HG03095 (cell line): Measurements from ENCODE around the gene PPBP.

Source experiments
- ATAC-seq: cut with Tn5 transposase; IDR thresholded peaks from one replicate; pipeline ENCODE4 v1.9.1; 2021; ENCODE audit warnings: moderate library complexity; ENCODE audit not compliant: unreplicated experiment

PPBP gene

DNA sequence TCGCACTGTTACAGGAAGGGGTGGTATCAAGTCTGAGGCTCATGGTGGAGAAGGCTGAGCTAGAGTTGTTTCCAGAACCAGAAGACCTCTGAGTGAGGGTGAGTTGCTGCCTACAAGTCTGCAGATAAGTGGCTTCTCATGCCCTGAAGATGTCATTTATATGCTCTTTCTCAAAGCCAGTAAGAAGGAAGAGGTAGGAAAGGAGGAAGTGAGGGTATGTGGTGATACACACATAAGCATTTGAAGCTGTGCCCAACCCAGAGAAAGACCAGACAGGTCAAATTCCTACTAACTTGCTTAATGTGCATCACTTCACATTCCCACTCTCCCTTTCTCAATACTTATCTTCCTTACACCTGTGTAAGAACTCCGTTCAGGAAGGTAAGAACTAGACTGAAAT, at the start of gene PPBP:
Gene PPBP, minus strand, starts transcription at position 130 of the 400 bp plus-strand sequence. Its CDS starts 87 bp downstream, at position 43.
- no peak for ATAC-seq

GRCh38 chr4:74037076-74037955, 49.3 kb upstream of the PPBP start:
- no peak for ATAC-seq

- no peak for ATAC-seq
Measured at GRCh38 chr4:74033739-74034138, 45.7 kb upstream of the PPBP start.

DNA sequence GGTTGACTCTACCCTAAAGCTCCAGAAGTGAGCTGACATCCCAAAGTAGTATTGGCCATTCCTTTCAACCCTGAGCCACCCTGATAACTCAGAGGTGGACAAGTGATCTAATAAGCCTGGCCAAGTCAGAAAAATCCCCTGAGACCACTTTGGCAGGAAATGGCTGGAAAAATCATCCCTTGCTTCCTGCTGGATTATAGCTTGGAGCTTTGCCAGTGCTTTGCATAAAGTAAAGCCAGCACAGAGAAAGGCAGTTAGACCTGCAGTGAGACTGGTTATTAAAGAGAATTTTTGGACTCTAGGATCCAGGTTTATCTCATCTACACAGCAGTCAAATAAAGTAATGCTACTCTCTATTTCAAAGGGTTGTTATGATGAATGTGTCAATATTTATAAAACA, 44.1 kb upstream of the PPBP start:
- no peak for ATAC-seq

DNA sequence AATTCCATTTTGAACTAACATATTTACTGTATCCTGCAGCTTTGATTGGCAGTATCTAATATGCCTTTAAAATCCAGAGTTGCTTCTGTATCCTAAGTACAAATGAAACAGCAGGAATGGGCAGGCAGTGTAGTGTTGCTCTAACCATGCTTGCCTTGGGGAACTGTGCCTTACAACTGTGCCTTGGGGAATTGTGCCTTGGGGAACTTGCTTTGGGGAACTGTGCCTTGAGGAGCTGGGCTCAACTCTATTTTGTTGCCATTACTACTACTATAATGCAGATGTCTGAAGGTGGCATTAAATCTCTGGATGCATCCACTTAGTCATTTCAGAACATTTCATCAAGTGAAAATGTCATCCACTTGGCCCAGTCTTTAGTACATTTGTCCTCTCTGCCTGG, 43.6 kb upstream of the PPBP start:
- ATAC-seq = no peak

GRCh38 chr4:74030285-74030684, 42.3 kb upstream of the PPBP start:
- ATAC-seq = no peak

- ATAC-seq = no peak
Measured at GRCh38 chr4:74028504-74028903, 40.5 kb upstream of the PPBP start.

DNA sequence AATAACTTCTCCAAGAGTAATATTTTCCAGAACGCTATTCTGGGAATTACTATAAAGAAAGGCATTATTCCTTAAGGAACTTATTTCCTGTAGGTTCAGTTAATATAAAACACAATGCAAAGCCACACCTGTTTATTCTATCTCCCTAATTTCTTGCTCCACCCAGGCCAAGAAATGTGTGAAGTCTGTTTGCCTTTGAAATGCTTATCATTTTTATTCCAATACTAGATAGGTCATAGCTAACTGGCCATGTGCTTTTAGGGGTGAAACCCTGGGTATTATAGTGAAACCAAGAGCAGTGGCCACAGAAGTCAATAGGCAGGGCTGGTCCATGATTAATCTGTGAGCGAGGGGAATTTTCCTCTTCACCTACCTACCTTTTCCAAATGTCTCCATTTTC, 35.7 kb upstream of the PPBP start:
- ATAC-seq = no peak

- no peak for ATAC-seq
Measured at GRCh38 chr4:74021601-74022000, 33.6 kb upstream of the PPBP start.

DNA sequence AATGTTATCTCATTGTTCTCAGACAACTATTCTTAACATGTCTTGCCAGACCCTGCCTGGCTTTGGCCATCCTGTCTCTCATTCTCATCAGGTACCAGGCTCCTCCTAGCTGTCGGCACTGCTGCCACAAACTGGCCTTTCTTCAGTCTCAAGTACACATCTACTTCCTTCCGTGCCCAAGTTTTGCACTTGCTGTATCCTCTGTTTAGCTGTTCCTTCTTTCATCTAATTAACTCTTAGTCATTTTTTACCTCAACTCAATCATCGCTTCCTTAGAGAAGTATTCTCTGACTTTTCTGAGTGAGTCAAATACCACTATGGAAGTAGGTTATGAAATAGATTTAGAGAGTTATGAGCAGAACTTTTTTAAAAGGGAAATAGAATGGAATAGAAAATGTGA, 30.8 kb upstream of the PPBP start:
- ATAC-seq = no peak

GRCh38 chr4:74018116-74018515, 30.1 kb upstream of the PPBP start:
- no peak for ATAC-seq

DNA sequence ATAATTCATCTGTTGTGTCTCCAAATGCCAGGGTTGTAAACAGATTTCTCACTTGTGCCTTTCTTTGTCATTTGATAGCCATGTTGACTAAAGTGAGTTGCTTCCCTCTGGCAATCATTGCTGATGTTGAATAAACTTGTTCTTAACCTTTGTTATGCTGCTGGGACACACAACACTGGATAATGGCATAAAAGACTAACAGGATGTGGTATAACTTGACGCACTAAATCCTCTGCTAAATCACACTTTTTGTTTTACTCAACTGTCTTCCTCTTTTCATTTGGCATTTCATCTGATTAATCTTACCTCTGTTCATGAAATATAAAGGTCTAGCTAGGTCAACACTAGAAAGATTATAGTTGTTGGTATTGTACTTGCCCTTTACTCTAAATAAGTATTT, 28.1 kb upstream of the PPBP start:
- no peak for ATAC-seq

- ATAC-seq = no peak
Measured at GRCh38 chr4:74015126-74015780, 27.3 kb upstream of the PPBP start.

DNA sequence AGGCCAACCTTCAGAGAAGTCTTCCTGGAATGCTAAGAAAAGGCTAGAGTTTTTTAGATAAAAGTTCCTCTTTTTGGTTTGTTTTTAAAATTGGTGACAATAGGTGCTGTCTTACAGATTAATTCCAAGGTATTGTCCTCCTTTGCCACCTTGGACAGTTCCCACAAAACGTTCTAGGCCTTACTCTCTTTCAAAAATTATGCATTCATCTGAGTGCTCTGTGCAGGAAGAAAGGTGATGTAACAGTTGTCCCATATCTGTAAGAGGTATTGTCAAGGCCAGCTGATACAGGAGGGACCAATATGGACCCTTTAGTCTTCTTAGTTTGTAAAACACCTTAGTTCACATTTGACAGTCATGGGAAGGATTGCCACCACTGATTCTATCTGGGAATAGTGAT, 26.3 kb upstream of the PPBP start:
- ATAC-seq = no peak

DNA sequence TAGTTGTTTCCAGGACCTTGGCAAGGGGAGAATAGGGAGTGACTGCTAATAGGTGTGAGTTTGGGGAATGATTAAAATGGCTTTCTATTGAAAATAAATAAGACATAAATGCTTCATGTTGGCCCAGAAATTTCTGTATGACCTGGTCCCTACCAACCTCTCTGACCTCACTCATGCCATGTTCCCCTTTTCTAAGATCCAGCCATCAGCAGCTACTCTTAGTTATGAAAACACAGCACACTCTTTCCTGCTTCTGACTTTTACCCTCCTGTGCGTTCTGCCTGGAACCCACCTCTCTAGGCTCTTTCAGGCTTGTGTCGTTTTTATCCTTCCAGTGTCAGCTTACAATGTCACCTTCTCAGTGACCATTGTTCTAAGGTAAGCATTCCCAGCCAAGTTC, 25.3 kb upstream of the PPBP start:
- no peak for ATAC-seq

- no peak for ATAC-seq
Measured at GRCh38 chr4:74012130-74012529, 24.1 kb upstream of the PPBP start.

DNA sequence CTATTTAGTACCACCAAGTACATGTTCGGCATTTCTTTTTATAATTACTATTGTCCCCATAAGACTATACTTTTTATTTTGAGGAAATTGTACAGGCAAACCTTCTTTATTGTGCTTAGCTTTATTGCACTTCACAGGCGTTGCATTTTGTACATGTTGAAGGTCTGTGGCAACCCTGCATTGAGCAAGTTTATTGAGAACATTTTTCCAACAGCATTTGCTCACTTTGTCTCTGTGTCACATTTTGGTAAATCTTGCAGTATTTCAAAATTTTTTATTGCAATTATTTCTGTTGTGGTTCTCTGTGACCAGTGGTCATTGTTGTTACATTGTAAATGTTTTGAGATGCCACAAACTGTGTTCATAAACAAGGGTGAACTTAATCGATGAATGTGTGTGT, 21.3 kb upstream of the PPBP start:
- ATAC-seq = no peak

GRCh38 chr4:74006009-74006476, 18.1 kb upstream of the PPBP start:
- no peak for ATAC-seq

DNA sequence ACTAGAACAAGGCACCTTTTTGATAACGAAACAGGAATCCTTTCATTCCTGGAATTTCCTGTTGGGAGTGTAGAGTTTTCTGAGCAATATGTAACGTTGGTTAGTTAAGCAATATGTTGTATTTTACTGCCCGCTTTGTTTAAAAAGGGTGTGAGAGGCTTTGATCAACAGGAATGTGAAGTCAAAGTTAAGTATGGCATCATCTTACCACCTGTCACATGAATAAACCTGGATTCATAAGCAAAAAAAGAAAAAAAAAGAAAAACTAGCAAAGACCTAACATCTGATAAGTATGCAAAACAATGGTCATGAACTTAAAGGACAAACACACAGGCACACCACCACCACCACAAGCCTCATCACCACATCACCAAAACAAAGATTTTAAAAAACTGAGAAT, 17.5 kb upstream of the PPBP start:
- no peak for ATAC-seq

DNA sequence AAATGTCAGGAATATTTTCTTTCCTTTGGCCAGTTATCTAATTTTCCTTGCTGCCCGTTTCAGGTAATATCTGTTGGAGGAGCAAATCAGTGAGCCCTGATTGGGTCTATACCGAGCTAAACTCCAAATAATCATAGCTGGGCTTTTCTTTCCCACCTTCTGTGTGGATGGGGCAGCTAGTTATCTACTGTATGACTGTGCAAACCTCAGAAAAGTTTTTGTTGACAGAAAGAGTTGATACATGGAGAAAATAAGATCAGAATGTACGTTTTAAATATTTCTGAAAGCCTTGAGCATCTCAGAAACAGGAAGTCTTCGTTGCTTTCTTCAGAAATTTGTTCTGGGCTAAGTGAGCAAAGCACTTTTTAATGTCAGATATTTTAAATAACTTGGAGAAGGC, 16.7 kb upstream of the PPBP start:
- ATAC-seq = no peak

DNA sequence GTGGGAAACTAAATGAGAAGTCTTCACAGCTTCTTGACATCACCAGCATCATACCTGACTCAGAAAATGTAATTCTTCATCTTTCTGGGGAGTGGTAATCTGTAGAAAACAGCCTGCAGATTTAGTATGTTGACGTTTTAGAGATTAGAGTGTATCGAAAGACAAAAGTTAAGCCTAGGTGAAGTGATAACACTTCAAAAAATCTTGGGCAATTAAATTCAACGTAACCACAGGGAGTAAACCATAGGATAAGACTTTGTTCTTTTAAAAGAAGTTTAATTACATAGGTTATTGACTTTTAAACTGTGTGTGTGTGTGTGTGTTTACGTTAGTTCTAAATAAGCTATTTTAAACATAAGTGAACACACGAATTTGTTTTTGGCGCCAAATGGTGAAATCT, 12.3 kb upstream of the PPBP start:
- ATAC-seq = no peak
